ENCODE results near the gene ENPP4.

- TF ChIP-seq, protein P1, sequence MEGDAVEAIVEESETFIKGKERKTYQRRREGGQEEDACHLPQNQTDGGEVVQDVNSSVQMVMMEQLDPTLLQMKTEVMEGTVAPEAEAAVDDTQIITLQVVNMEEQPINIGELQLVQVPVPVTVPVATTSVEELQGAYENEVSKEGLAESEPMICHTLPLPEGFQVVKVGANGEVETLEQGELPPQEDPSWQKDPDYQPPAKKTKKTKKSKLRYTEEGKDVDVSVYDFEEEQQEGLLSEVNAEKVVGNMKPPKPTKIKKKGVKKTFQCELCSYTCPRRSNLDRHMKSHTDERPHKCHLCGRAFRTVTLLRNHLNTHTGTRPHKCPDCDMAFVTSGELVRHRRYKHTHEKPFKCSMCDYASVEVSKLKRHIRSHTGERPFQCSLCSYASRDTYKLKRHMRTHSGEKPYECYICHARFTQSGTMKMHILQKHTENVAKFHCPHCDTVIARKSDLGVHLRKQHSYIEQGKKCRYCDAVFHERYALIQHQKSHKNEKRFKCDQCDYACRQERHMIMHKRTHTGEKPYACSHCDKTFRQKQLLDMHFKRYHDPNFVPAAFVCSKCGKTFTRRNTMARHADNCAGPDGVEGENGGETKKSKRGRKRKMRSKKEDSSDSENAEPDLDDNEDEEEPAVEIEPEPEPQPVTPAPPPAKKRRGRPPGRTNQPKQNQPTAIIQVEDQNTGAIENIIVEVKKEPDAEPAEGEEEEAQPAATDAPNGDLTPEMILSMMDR (IDR thresholded peaks at IDR 0.05), result no peak
- TF ChIP-seq POLR2A (IDR thresholded peaks at IDR 0.05), result no peak
Measured at GRCh38 chr6:46160102-46160501, 30.3 kb downstream of the ENPP4 start.

Data from prostate gland (tissue), 2 donors.